Upper lobe of left lung (tissue), 6 donors: ENCODE results near the gene MTREX. TPM values are rescaled to one million over a fixed set of nuclear protein-coding genes. Genes with fewer than 3 reads are reported as not detected.
A peak's percentile ranks its signal among the peaks of the same experiment; 100 is the strongest.

Experiments
- ATAC-seq, 2 donors: fragments of 200-7000 bp; cut with Tn5 transposase; one replicate each; pipeline ENCODE4 v1.9.1; 2022; ENCODE audit warnings: mild to moderate bottlenecking in 2 of 2, moderate library complexity in 2 of 2; ENCODE audit not compliant: low FRiP score in 2 of 2
- DNase-seq, 2 donors: peaks; one replicate each; pipeline ENCODE4 v3.0.0-alpha.2; 2019 to 2020
- H3K27ac ChIP-seq, 4 donors: fragments of 200-600 bp; sonication (generic); one replicate each; pipeline ENCODE4 v1.5.1; 2016 to 2019
- H3K27me3 ChIP-seq, 4 donors: fragments of 200-600 bp; sonication (generic); one replicate each; pipeline ENCODE4 v1.5.1; 2017 to 2019
- H3K36me3 ChIP-seq, 4 donors: fragments of 200-600 bp; sonication (generic); one replicate each; pipeline ENCODE4 v1.5.1; 2016 to 2019
- H3K4me1 ChIP-seq, 4 donors: fragments of 200-600 bp; sonication (generic); one replicate each; pipeline ENCODE4 v1.5.1; 2018 to 2019
- H3K4me3 ChIP-seq, 4 donors: fragments of 200-600 bp; sonication (generic); one replicate each; pipeline ENCODE4 v1.5.1; 2017 to 2019; ENCODE audit warnings: mild to moderate bottlenecking in 2 of 4, moderate library complexity in 1 of 4
- H3K9me3 ChIP-seq, 4 donors: fragments of 200-600 bp; sonication (generic); one replicate each; pipeline ENCODE4 v1.5.1; 2018 to 2019
- EP300 ChIP-seq, 4 donors: sonication (generic); formaldehyde crosslinking; IDR thresholded peaks; one replicate each; pipeline ENCODE4 v1.5.1; 2017; ENCODE audit warnings: antibody characterized with exemption in 4 of 4, control low read depth in 2 of 4
- POLR2A ChIP-seq, 4 donors: fragments of 450-650 bp; IDR thresholded peaks; one replicate each; pipeline ENCODE4 v1.5.1; 2016 to 2017; ENCODE audit warnings: antibody characterized with exemption in 4 of 4, mild to moderate bottlenecking in 2 of 4
- POLR2AphosphoS5 ChIP-seq, 2 donors: sonication (generic); formaldehyde crosslinking; IDR thresholded peaks; one replicate each; pipeline ENCODE4 v1.5.1; 2017; ENCODE audit warnings: antibody characterized with exemption in 2 of 2
- WGBS, 2 donors: methylation state at CpG; one replicate each; pipeline ENCODE4 v1.1.5; 2017 to 2018; 5-methylcytosine and 5-hydroxymethylcytosine counted together
- total RNA-seq, 6 donors: library from RNA; depleted of rRNA in 4 of 6; stranded (reverse); fragments of >200 nt in 4 of 6; gene quantifications; one replicate each; pipeline versions ENCODE4 v1.1.0 to v1.2.1, GENCODE V29; 2016 to 2021
- TF ChIP-seq, protein P1 (sequence below), 6 experiments: fragments of 450-650 bp in 4 of 6; fragments of 200-600 bp in 2 of 6; sonication (generic) in 2 of 6; IDR thresholded peaks; one replicate each; pipeline ENCODE4 v1.5.1; 2016 to 2019; ENCODE audit warnings: antibody characterized with exemption in 6 of 6
- donor health status: DM: no; HTN: no; CAD: no; lungs with moderate emphysema.
- donor health status: DM: no; HTN: yes; CAD: no; lungs with severe emphysema.

MTREX gene
- total RNA-seq, 6 donors from 2014 or later = 44.1 to 179 (median 61.6) TPM

DNA sequence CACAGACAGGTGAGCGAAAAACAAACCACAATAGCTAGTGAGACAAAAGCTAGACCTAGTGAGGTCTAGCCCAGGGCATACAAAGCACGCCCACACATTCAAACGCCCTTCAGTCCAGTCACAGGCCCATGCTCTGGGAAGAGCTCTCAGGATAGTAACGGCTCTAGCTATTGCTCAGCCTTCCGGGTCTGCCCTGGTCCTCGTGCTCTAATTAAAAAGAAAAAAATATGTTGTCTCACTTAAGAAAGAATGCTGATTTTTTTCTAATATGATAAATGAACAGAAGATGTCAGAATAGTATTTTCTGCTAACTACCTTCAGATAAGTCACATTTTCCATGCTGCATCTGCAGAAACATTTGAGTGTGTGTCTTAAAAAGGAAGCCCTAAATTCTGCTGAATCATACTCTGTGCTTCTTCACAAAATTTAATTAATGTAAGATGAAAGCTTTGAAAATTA is 132.4 kb downstream of the MTREX start:
- H3K4me3 ChIP-seq = no peak overlapping the region
- 79 to 82% methylated on average over 6 of the region's 6 CpGs for WGBS, 2 donors
- TF ChIP-seq EP300 (IDR thresholded peaks at IDR 0.05) (no peak), POLR2AphosphoS5 (IDR thresholded peaks at IDR 0.05) (no peak), POLR2A (IDR thresholded peaks at IDR 0.05) (no peak)
- TF ChIP-seq, protein P1, sequence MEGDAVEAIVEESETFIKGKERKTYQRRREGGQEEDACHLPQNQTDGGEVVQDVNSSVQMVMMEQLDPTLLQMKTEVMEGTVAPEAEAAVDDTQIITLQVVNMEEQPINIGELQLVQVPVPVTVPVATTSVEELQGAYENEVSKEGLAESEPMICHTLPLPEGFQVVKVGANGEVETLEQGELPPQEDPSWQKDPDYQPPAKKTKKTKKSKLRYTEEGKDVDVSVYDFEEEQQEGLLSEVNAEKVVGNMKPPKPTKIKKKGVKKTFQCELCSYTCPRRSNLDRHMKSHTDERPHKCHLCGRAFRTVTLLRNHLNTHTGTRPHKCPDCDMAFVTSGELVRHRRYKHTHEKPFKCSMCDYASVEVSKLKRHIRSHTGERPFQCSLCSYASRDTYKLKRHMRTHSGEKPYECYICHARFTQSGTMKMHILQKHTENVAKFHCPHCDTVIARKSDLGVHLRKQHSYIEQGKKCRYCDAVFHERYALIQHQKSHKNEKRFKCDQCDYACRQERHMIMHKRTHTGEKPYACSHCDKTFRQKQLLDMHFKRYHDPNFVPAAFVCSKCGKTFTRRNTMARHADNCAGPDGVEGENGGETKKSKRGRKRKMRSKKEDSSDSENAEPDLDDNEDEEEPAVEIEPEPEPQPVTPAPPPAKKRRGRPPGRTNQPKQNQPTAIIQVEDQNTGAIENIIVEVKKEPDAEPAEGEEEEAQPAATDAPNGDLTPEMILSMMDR (IDR thresholded peaks at IDR 0.05) = no peak
- peak overlapping the region in 1 of 4 donors; percentile 78 for H3K27ac ChIP-seq
- peaks cover 5 to 19% (median 12%) of the 10 kb centered on the region in 4 donors for H3K4me1 ChIP-seq
- ATAC-seq (no peak), DNase-seq (no peak)
- no peaks in the 10 kb centered on the region for H3K9me3 ChIP-seq
- H3K27me3 ChIP-seq = no peaks in the 10 kb centered on the region
- peaks cover 0 to 9% (median 0%) of the 10 kb centered on the region in 4 donors for H3K36me3 ChIP-seq

DNA sequence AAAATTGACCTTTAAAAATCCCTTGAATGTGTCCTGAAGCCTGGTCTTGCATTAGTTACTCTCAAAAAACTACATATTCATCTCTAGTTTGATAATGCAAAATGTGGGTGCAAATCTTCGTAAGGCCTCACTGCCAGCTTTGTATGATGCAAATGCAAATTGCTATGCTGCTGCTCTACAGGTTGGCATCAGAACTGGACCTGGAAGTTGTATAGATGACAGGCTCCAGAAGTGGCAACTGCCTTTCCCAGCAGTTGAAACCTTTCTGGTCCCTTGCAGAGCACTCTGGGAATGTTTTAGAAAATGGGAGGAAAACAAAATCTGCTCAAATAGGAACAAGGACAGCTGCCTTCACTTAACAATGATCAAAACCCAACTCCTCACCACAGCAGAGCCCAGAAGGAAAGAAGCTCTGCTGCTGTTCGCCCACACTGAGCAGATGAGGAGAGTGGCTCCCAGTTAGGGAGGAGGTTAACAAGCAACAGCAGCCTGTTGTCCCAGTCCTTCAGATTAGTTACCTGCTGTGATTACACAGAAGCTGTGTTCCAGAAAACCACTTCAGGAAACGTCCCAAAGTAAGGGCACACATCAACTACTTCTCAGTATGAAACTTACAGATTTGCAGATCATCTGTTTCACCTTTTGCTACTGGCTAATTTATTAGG is 133.4 kb downstream of the MTREX start:
- DNase-seq (no peak), ATAC-seq (no peak)
- peak overlapping the region in 1 of 4 donors; percentile 27 for H3K27ac ChIP-seq
- no peaks in the 10 kb centered on the region for H3K27me3 ChIP-seq
- TF ChIP-seq EP300 (IDR thresholded peaks at IDR 0.05) = no peak
- H3K4me3 ChIP-seq = no peak overlapping the region
- H3K9me3 ChIP-seq = no peaks in the 10 kb centered on the region
- H3K4me1 ChIP-seq = peaks cover 5 to 19% (median 12%) of the 10 kb centered on the region in 4 donors
- peaks cover 0 to 9% (median 0%) of the 10 kb centered on the region in 4 donors for H3K36me3 ChIP-seq
- 82 to 88% methylated on average over 3 of the region's 3 CpGs for WGBS, 2 donors

DNA sequence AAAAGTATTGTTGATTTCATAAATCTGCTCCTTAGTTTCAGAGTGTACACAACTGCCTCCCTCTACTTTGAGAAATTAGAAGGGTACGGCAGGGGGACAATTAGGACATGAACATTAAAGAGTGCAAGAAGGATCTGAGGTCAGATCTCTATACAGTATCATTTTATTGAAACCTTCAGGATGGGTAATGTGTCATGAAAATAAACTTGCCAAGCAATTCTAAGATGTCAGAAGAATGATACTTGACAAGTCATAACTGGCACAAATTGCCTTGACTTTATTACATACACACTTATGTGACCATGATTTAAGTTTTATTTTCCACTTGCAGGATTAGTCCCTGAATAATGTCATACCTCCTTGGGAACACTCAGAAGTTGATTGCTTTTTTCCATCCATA is 134.2 kb downstream of the MTREX start:
- no peak overlapping the region for H3K27ac ChIP-seq
- 94 to 100% methylated on average over 1 of the region's 1 CpG for WGBS, 2 donors
- H3K4me1 ChIP-seq = peaks cover 5 to 19% (median 11%) of the 10 kb centered on the region in 4 donors
- DNase-seq = no peak
- TF ChIP-seq POLR2A (IDR thresholded peaks at IDR 0.05) (no peak), EP300 (IDR thresholded peaks at IDR 0.05) (no peak), POLR2AphosphoS5 (IDR thresholded peaks at IDR 0.05) (no peak)
- TF ChIP-seq, protein P1 (IDR thresholded peaks at IDR 0.05) = no peak
- no peak overlapping the region for H3K4me3 ChIP-seq
- H3K27me3 ChIP-seq = no peaks in the 10 kb centered on the region
- no peak for ATAC-seq
- no peaks in the 10 kb centered on the region for H3K9me3 ChIP-seq
- H3K36me3 ChIP-seq = peaks cover 0 to 9% (median 0%) of the 10 kb centered on the region in 4 donors

- no peak overlapping the region for H3K27ac ChIP-seq
- TF ChIP-seq POLR2AphosphoS5 (IDR thresholded peaks at IDR 0.05) (no peak), POLR2A (IDR thresholded peaks at IDR 0.05) (no peak), EP300 (IDR thresholded peaks at IDR 0.05) (no peak)
- TF ChIP-seq, protein P1 (IDR thresholded peaks at IDR 0.05) = no peak
- no peaks in the 10 kb centered on the region for H3K4me1 ChIP-seq
- H3K4me3 ChIP-seq = no peak overlapping the region
- no peaks in the 10 kb centered on the region for H3K9me3 ChIP-seq
- H3K36me3 ChIP-seq = peaks cover 0 to 9% (median 0%) of the 10 kb centered on the region in 4 donors
- DNase-seq = no peak
- no peaks in the 10 kb centered on the region for H3K27me3 ChIP-seq
- ATAC-seq = no peak
- WGBS, 2 donors = 93 to 94% methylated on average over 3 of the region's 3 CpGs
Measured at GRCh38 chr5:55445791-55446190, 138.0 kb downstream of the MTREX start.

- peaks cover 0 to 2% (median 0%) of the 10 kb centered on the region in 4 donors for H3K4me1 ChIP-seq
- no peak overlapping the region for H3K27ac ChIP-seq
- TF ChIP-seq, protein P1 (IDR thresholded peaks at IDR 0.05) = no peak
- TF ChIP-seq POLR2AphosphoS5 (IDR thresholded peaks at IDR 0.05) (no peak), POLR2A (IDR thresholded peaks at IDR 0.05) (no peak), EP300 (IDR thresholded peaks at IDR 0.05) (no peak)
- H3K4me3 ChIP-seq = no peak overlapping the region
- no peaks in the 10 kb centered on the region for H3K9me3 ChIP-seq
- DNase-seq (no peak), ATAC-seq (no peak)
- no peaks in the 10 kb centered on the region for H3K27me3 ChIP-seq
- WGBS, 2 donors = 66 to 73% methylated on average over 8 of the region's 8 CpGs
- no peaks in the 10 kb centered on the region for H3K36me3 ChIP-seq
Measured at GRCh38 chr5:55446640-55447351, 139.0 kb downstream of the MTREX start.
